ENCODE data around the gene UQCR11. TPM values are rescaled to one million over a fixed set of nuclear protein-coding genes. Genes with fewer than 3 reads are reported as not detected.

Gene UQCR11
- polyA plus RNA-seq, 3 donors = 55.6 to 731 (median 659) TPM

GRCh38 chr19:1619094-1619439 lies 13.8 kb upstream of the UQCR11 start:
- DNase-seq = no peak

GRCh38 chr19:1618157-1619093 lies 13.2 kb upstream of the UQCR11 start:
- Histone ChIP-seq H3K27me3 (ENCODE audit: control insufficient read depth in 2 of 2, insufficient read depth in 2 of 2, low read length in 2 of 2) (no peaks in the 10 kb centered on the region), H3K9ac (ENCODE audit: insufficient read depth, low read length, poor library complexity, severe bottlenecking) (no peak overlapping the region), H3K4me1 (ENCODE audit: control insufficient read depth in 1 of 2, insufficient read depth in 2 of 2, low read length in 2 of 2) (no peaks in the 10 kb centered on the region), H3K4me3 (replicated peaks in 1 of 3; ENCODE audit: low read depth in 2 of 3, low read length in 3 of 3) (no peak overlapping the region), H2AFZ (ENCODE audit: insufficient read depth, low read depth, low read length, poor library complexity, severe bottlenecking) (no peak overlapping the region), H3K9me3 (replicated peaks in 1 of 2; ENCODE audit: control insufficient read depth in 1 of 2, insufficient read depth in 1 of 2, low read length in 2 of 2) (no peaks in the 10 kb centered on the region), H3K4me2 (replicated peaks; ENCODE audit: extremely low read depth, low read length, poor library complexity, severe bottlenecking) (no peak overlapping the region), H3K79me2 (ENCODE audit: insufficient read depth, low read length) (no peaks in the 10 kb centered on the region), H3K27ac (ENCODE audit: low read depth in 1 of 2, low read length in 2 of 2) (no peak overlapping the region), H3K36me3 (replicated peaks in 1 of 2; ENCODE audit: control insufficient read depth in 1 of 2, insufficient read depth in 2 of 2, low read length in 2 of 2) (peaks cover 49 to 52% of the 10 kb centered on the region in 2 donors), H4K20me1 (ENCODE audit: insufficient read depth, low read length) (no peaks in the 10 kb centered on the region)
- peaks cover 0 to 4% (median 0%) of the 10 kb centered on the region in 3 donors for H3K27me3 Mint-ChIP-seq (ENCODE audit: low read depth in 3 of 3)
- H3K4me3 Mint-ChIP-seq = no peak overlapping the region
- H3K9me3 Mint-ChIP-seq = peaks cover 0 to 3% (median 0%) of the 10 kb centered on the region in 7 donors
- H3K4me1 Mint-ChIP-seq = peaks cover 2% of the 10 kb centered on the region
- no peak for DNase-seq
- intact Hi-C loops (cut with micrococcal nuclease) = no loop called here
- WGBS (ENCODE audit: insufficient coverage) = 90% methylated on average over 17 of the region's 24 CpGs
- TF ChIP-seq, protein P1, sequence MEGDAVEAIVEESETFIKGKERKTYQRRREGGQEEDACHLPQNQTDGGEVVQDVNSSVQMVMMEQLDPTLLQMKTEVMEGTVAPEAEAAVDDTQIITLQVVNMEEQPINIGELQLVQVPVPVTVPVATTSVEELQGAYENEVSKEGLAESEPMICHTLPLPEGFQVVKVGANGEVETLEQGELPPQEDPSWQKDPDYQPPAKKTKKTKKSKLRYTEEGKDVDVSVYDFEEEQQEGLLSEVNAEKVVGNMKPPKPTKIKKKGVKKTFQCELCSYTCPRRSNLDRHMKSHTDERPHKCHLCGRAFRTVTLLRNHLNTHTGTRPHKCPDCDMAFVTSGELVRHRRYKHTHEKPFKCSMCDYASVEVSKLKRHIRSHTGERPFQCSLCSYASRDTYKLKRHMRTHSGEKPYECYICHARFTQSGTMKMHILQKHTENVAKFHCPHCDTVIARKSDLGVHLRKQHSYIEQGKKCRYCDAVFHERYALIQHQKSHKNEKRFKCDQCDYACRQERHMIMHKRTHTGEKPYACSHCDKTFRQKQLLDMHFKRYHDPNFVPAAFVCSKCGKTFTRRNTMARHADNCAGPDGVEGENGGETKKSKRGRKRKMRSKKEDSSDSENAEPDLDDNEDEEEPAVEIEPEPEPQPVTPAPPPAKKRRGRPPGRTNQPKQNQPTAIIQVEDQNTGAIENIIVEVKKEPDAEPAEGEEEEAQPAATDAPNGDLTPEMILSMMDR (IDR thresholded peaks at IDR 0.05) = peak; percentile 17
- H3K27ac Mint-ChIP-seq = peak overlapping the region in 4 of 7 donors; percentile 11 to 57 (median 32)
- peaks cover 34 to 81% of the 10 kb centered on the region in 2 donors for H3K36me3 Mint-ChIP-seq

More at GRCh38 chr19:1619094-1619439, 13.8 kb upstream of the UQCR11 start:
- no peak overlapping the region for H3K4me2 ChIP-seq (replicated peaks; ENCODE audit: extremely low read depth, low read length, poor library complexity, severe bottlenecking)
- H3K9me3 ChIP-seq (replicated peaks in 1 of 2; ENCODE audit: control insufficient read depth in 1 of 2, insufficient read depth in 1 of 2, low read length in 2 of 2) = no peaks in the 10 kb centered on the region
- no peaks in the 10 kb centered on the region for H3K79me2 ChIP-seq (ENCODE audit: insufficient read depth, low read length)
- WGBS (ENCODE audit: insufficient coverage) = 98% methylated on average over 17 of the region's 26 CpGs
- H4K20me1 ChIP-seq (ENCODE audit: insufficient read depth, low read length) = no peaks in the 10 kb centered on the region
- peaks cover 2% of the 10 kb centered on the region for H3K4me1 Mint-ChIP-seq
- no peak overlapping the region for H3K27ac Mint-ChIP-seq
- intact Hi-C loops (cut with micrococcal nuclease) = no loop called here
- H3K4me3 Mint-ChIP-seq = no peak overlapping the region
- peaks cover 0 to 3% (median 0%) of the 10 kb centered on the region in 7 donors for H3K9me3 Mint-ChIP-seq
- TF ChIP-seq, protein P1 (IDR thresholded peaks at IDR 0.05) = no peak
- H3K9ac ChIP-seq (ENCODE audit: insufficient read depth, low read length, poor library complexity, severe bottlenecking) = no peak overlapping the region
- peaks cover 31 to 81% of the 10 kb centered on the region in 2 donors for H3K36me3 Mint-ChIP-seq
- H2AFZ ChIP-seq (ENCODE audit: insufficient read depth, low read depth, low read length, poor library complexity, severe bottlenecking) = no peak overlapping the region
- no peaks in the 10 kb centered on the region for H3K4me1 ChIP-seq (ENCODE audit: control insufficient read depth in 1 of 2, insufficient read depth in 2 of 2, low read length in 2 of 2)
- H3K27ac ChIP-seq (ENCODE audit: low read depth in 1 of 2, low read length in 2 of 2) = no peak overlapping the region
- H3K4me3 ChIP-seq (replicated peaks in 1 of 3; ENCODE audit: low read depth in 2 of 3, low read length in 3 of 3) = no peak overlapping the region
- H3K27me3 Mint-ChIP-seq (ENCODE audit: low read depth in 3 of 3) = peaks cover 0 to 4% (median 0%) of the 10 kb centered on the region in 3 donors
- peaks cover 46 to 47% of the 10 kb centered on the region in 2 donors for H3K36me3 ChIP-seq (replicated peaks in 1 of 2; ENCODE audit: control insufficient read depth in 1 of 2, insufficient read depth in 2 of 2, low read length in 2 of 2)
- H3K27me3 ChIP-seq (ENCODE audit: control insufficient read depth in 2 of 2, insufficient read depth in 2 of 2, low read length in 2 of 2) = no peaks in the 10 kb centered on the region

Data from CD14-positive monocyte (primary cell).